HUES64 (cell line): ENCODE results near the gene TMEM184A.
A peak's percentile ranks its signal among the peaks of the same experiment; 100 is the strongest.

ENCODE experiments used
- H3K27ac ChIP-seq: 2 replicates; pipeline ENCODE4 v1.7.0; 2013; ENCODE audit warnings: low read depth, low read length, inconsistent platforms
- H3K27me3 ChIP-seq: 2 replicates; pipeline ENCODE4 v1.6.1; 2013; ENCODE audit warnings: mild to moderate bottlenecking, low read length; ENCODE audit not compliant: insufficient read depth
- H3K36me3 ChIP-seq: 2 replicates; pipeline ENCODE4 v1.6.1; 2013; ENCODE audit warnings: mild to moderate bottlenecking, low read length; ENCODE audit not compliant: insufficient read depth
- H3K4me1 ChIP-seq: 2 replicates; pipeline ENCODE4 v1.6.1; 2013; ENCODE audit warnings: mild to moderate bottlenecking, low read length, moderate library complexity; ENCODE audit not compliant: insufficient read depth
- H3K4me3 ChIP-seq: 2 replicates; pipeline ENCODE4 v1.5.1; 2013; ENCODE audit warnings: mild to moderate bottlenecking, low read length, moderate library complexity
- H3K9ac ChIP-seq: 2 replicates; pipeline ENCODE4 v1.6.1; 2013; ENCODE audit warnings: mild to moderate bottlenecking, low read depth, low read length
- H3K9me3 ChIP-seq: 2 replicates; pipeline ENCODE4 v1.6.1; 2013; ENCODE audit warnings: low read depth, low read length; ENCODE audit not compliant: insufficient read depth
- WGBS: fragments of 150-250, 120-280 bp; methylation state at CpG from one replicate; pipeline ENCODE4 v1.1.7; 2013; ENCODE audit warnings: missing lambda C conversion rate; 5-methylcytosine and 5-hydroxymethylcytosine counted together

The TMEM184A gene

DNA sequence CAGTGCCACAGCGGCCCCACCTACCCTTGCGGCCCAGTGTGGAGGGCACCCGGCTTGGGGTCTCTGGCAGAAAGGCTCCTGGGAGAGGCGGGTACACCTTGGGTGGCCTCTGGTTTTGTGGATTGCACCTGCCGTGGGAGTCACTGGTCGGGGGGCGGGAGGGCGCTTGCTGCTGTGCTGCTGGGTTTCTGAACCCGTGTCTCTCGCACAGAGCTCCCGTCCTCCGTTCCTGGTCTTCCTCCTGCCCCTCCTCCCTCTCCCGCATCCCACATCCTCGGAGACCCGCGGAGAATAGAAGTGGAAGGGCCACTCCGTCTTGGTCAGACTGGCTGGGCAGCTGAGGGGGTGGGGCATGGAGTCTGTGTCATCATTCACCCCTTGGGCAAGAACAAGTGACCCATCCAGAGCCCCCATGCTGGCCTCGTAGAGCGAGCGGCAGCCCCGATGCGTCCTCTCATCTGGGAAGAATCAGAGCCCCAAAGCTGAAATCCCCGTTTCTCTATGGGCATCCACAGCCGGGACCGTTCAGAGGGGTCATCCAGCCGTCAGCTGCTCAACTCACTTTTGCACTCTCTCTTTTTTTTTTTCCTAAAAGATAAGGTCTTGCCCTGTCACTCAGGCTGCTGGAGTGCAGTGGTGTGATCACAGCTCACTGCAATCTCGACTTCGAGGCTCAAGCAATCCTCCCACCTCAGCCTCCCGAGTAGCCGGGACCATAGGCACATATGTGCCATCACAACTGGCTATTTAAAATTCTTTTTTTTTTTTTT is 21.5 kb downstream of the TMEM184A start:
- WGBS, result 80% methylated on average over 27 of the region's 30 CpGs
- Histone ChIP-seq H3K4me1 (peaks cover 41% of the 10 kb centered on the region), H3K9me3 (no peaks in the 10 kb centered on the region), H3K27ac (no peak overlapping the region), H3K36me3 (0 out of 2 replicates have a peak, but pooled peaks cover 4% of the 10 kb centered on the region), H3K4me3 (no peak overlapping the region), H3K9ac (no peak overlapping the region), H3K27me3 (no peaks in the 10 kb centered on the region; the same call in 1 of the 2 replicates)

DNA sequence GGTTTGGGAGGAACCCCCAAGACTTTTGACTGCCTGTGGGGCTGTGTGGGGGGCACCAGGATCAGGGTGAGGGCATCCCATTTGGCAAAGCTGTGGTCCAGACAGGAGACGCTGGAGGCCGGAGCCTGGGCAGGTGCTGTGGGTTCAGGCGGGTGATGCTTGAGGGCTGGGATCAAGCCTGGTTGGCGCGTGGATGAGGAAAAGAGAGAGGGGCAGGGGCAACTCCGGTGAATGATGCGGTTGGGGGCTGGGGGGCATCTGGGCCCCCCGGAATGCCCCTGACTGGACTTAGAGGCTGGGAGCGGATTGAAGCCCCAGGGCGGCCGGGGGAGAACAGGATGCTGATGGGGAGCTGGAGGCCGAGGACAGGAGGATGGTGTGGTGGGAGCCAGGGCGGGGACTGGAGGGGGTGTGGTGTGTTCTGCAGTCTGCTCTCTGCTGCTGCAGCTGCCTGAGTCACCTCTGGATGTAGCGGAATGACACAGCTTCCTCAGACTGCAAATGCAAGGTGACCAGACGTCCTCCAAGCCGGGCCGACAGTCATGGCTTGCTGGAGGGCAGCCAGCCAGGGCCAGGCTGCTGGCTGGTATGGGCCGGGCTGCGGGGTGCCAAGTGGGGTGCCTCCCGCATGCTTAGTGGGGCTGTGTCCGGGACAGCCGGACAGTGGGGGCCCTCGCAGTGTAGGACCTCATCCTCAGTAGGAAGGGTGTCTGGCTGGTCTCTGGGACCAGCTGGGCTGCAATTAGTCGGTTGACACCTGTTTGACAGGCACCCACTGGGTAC is 22.3 kb downstream of the TMEM184A start:
- Histone ChIP-seq H3K9ac (no peak overlapping the region), H3K27me3 (no peaks in the 10 kb centered on the region; the same call in 1 of the 2 replicates), H3K4me1 (peaks cover 41% of the 10 kb centered on the region), H3K4me3 (no peak overlapping the region), H3K36me3 (no peaks in the 10 kb centered on the region), H3K27ac (no peak overlapping the region), H3K9me3 (no peaks in the 10 kb centered on the region)
- WGBS, result 80% methylated on average over 24 of the region's 24 CpGs

DNA sequence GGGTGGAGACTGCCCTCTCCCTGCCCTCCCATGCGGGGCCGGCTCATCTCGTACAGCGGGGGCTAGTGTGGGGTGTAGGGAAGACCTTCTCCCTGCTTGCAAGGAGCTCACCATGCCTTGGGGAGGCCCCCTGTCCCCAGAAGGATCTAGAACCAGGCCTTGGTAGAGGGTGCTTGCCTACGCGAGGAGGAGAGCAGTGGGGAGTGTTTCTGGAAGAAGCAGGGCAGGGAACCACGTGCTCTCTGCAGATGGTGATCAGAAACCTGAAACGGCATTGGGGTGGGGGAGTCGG is 22.8 kb downstream of the TMEM184A start:
- H3K4me1 ChIP-seq, result peaks cover 41% of the 10 kb centered on the region
- no peaks in the 10 kb centered on the region; the same call in 1 of the 2 replicates for H3K27me3 ChIP-seq
- 76% methylated on average over 9 of the region's 9 CpGs for WGBS
- H3K27ac ChIP-seq, result 0 out of 2 replicates have a peak overlapping the region, but pooled peaks have one; percentile 12
- H3K9me3 ChIP-seq, result no peaks in the 10 kb centered on the region
- no peaks in the 10 kb centered on the region for H3K36me3 ChIP-seq
- H3K9ac ChIP-seq, result peak overlapping the region; percentile 59; the same call in 1 of the 2 replicates
- no peak overlapping the region for H3K4me3 ChIP-seq

GRCh38 chr7:1532456-1533254 is 23.4 kb downstream of the TMEM184A start:
- Histone ChIP-seq H3K9me3 (no peaks in the 10 kb centered on the region), H3K9ac (peak overlapping the region; percentile 59), H3K27ac (0 out of 2 replicates have a peak overlapping the region, but pooled peaks have one; percentile 12), H3K27me3 (no peaks in the 10 kb centered on the region; the same call in 1 of the 2 replicates), H3K4me3 (no peak overlapping the region; the same call in 1 of the 2 replicates), H3K36me3 (no peaks in the 10 kb centered on the region), H3K4me1 (peaks cover 39% of the 10 kb centered on the region)
- 46% methylated on average over 36 of the region's 36 CpGs for whole genome bisulfite sequencing

DNA sequence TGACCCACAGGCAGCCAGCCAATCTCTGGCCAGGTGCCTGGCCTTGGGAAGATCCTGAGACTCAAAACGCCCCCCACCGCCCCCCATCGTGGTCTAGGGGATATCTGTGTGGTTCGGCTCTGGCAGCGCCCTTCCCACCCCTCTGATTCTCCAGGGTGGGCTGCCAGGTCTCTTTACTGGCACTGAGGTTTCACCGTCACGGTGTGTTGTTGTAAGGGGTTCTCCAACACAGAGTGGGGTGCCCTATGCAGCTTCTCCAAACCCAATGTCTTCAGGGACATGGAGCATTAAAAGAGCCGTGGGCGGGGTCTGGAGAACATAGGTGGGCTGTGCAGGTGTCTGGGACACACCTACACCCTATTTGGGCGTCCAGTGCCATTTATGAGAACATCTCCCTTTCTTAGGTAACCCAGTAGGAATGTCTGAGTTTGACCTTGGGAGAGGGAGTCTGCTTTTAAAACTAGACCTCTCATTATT is 24.0 kb downstream of the TMEM184A start:
- Histone ChIP-seq H3K4me1 (peaks cover 33% of the 10 kb centered on the region), H3K9me3 (no peaks in the 10 kb centered on the region), H3K4me3 (peak overlapping the region; percentile 52), H3K36me3 (no peaks in the 10 kb centered on the region), H3K27me3 (no peaks in the 10 kb centered on the region; the same call in 1 of the 2 replicates), H3K27ac (no peak overlapping the region; the same call in 1 of the 2 replicates), H3K9ac (no peak overlapping the region)
- WGBS, result 71% methylated on average over 10 of the region's 10 CpGs

- peak overlapping the region; percentile 47; the same call in 1 of the 2 replicates for H3K9ac ChIP-seq
- H3K27ac ChIP-seq, result no peak overlapping the region; the same call in 1 of the 2 replicates
- peaks cover 30% of the 10 kb centered on the region for H3K4me1 ChIP-seq
- no peaks in the 10 kb centered on the region; the same call in 1 of the 2 replicates for H3K27me3 ChIP-seq
- H3K4me3 ChIP-seq, result peak overlapping the region; percentile 52
- no peaks in the 10 kb centered on the region for H3K9me3 ChIP-seq
- H3K36me3 ChIP-seq, result no peaks in the 10 kb centered on the region
- 23% methylated on average over 55 of the region's 55 CpGs for WGBS
These were observed 24.6 kb downstream of the TMEM184A start for GRCh38 chr7:1531263-1531978.

DNA sequence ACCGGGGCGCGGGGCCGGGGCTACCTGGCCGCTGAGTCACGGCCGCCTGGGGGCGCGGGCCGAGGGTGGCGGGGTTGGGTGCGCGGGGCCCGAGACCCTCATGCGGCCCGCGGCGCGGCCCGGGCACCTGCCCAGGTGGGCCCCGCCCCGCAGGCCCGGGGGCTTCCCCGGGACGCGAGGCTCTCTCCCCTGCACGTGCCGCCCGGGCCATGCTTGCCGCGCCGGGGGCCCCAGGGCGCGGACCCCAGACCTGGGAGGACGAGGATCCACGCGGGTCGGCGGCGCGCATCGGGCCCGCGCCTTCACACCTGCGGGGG is 25.1 kb downstream of the TMEM184A start:
- WGBS, result under 1% methylated on average over 45 of the region's 45 CpGs
- peak overlapping the region; percentile 52 for H3K4me3 ChIP-seq

GRCh38 chr7:1529383-1530116 is 26.5 kb downstream of the TMEM184A start:
- H3K9ac ChIP-seq, result no peak overlapping the region
- H3K36me3 ChIP-seq, result no peaks in the 10 kb centered on the region
- no peak overlapping the region for H3K27ac ChIP-seq
- no peaks in the 10 kb centered on the region for H3K9me3 ChIP-seq
- no peaks in the 10 kb centered on the region; the same call in 1 of the 2 replicates for H3K27me3 ChIP-seq
- H3K4me3 ChIP-seq, result peak overlapping the region; percentile 52; the same call in 1 of the 2 replicates
- WGBS, result 85% methylated on average over 21 of the region's 21 CpGs
- H3K4me1 ChIP-seq, result peaks cover 26% of the 10 kb centered on the region

More for the DNA sequence above, 25.1 kb downstream of the TMEM184A start:
- Histone ChIP-seq H3K9me3 (no peaks in the 10 kb centered on the region), H3K9ac (no peak overlapping the region; the same call in 1 of the 2 replicates), H3K27me3 (no peaks in the 10 kb centered on the region; the same call in 1 of the 2 replicates), H3K36me3 (no peaks in the 10 kb centered on the region), H3K27ac (no peak overlapping the region), H3K4me1 (peaks cover 26% of the 10 kb centered on the region)

DNA sequence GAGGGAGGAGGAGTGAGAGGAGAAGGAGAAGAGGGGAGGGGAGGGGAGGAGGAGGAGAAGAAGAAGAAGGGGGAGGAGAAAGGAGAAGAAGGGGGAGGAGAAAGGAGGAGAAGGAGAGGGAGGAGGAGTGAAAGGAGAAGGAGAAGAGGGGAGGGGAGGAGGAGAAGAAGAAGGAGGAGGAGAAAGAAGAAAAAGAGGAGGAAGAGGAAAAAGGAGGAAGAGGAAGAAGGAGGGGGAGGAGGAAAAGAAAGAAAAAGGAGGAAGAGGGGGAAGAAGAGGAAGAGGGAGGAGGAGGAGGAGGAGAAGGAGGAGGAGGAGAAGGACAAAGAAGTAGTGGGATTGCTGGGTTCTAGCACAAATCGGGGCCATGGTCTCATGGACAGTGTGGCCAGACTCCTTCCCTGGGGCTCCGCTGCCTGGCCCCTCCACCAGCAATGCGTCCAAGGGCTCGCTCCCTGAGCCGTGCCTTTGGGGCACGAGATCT is 29.7 kb downstream of the TMEM184A start:
- WGBS, result 67% methylated on average over 6 of the region's 6 CpGs
- H3K27ac ChIP-seq, result no peak overlapping the region

More for the DNA sequence above, 29.7 kb downstream of the TMEM184A start:
- H3K4me1 ChIP-seq, result peaks cover 4% of the 10 kb centered on the region; the same call in 1 of the 2 replicates
- no peaks in the 10 kb centered on the region for H3K36me3 ChIP-seq
- no peaks in the 10 kb centered on the region; the same call in 1 of the 2 replicates for H3K27me3 ChIP-seq
- H3K9ac ChIP-seq, result no peak overlapping the region
- H3K4me3 ChIP-seq, result no peak overlapping the region
- no peaks in the 10 kb centered on the region for H3K9me3 ChIP-seq
